Ovary (tissue), 9 donors: ENCODE results near the gene KIAA1671. TPM values are rescaled to one million over a fixed set of nuclear protein-coding genes. Genes with fewer than 3 reads are reported as not detected.
"Not testable (repeated sequence)": the region's sequence is repeated elsewhere in the genome, so short reads cannot be mapped to it uniquely, and the experiment has no call there.

Source experiments
- DNase-seq, 5 donors: peaks; one replicate each; pipeline ENCODE4 v3.0.0-alpha.2; 2019 to 2020
- H3K27ac ChIP-seq, 2 donors: fragments of 200-600 bp; one replicate each; pipeline versions ENCODE4 v1.5.1 to v1.8.0; 2019 to 2022
- H3K27me3 ChIP-seq: fragments of 200-600 bp; one replicate; pipeline ENCODE4 v1.8.0; 2022
- H3K36me3 ChIP-seq: fragments of 200-600 bp; sonication (generic); one replicate; pipeline ENCODE4 v1.5.1; 2019
- H3K4me1 ChIP-seq: one replicate; pipeline ENCODE4 v1.8.1; 2013; ENCODE audit warnings: mild to moderate bottlenecking, moderate library complexity; ENCODE audit not compliant: insufficient read depth
- H3K4me3 ChIP-seq: fragments of 200-600 bp; sonication (generic); one replicate; pipeline ENCODE4 v1.5.1; 2017
- H3K9me3 ChIP-seq, 2 donors: fragments of 200-600 bp in 1 of 2; sonication (generic) in 1 of 2; one replicate each; pipeline versions ENCODE4 v1.5.1 to v1.8.1; 2013 to 2019; ENCODE audit warnings: mild to moderate bottlenecking in 1 of 2, moderate library complexity in 1 of 2
- EP300 ChIP-seq: sonication (generic); formaldehyde crosslinking; IDR thresholded peaks from one replicate; pipeline ENCODE4 v1.6.1; 2017; ENCODE audit warnings: antibody characterized with exemption
- POLR2A ChIP-seq: fragments of 450-650 bp; IDR thresholded peaks from one replicate; pipeline ENCODE4 v1.6.1; 2017; ENCODE audit warnings: antibody characterized with exemption, mild to moderate bottlenecking, moderate library complexity
- WGBS, 3 donors: extraction: QIAGEN DNeasy Blood & Tissue Kit in 1 of 3; methylation state at CpG; one replicate each; pipeline versions ENCODE4 v1.1.5 to v1.1.7; 2013 to 2017; 5-methylcytosine and 5-hydroxymethylcytosine counted together
- intact Hi-C, 4 donors: fragments of 100-400 bp; cut with DNase I; formaldehyde crosslinking; loops; one replicate each; pipeline versions ENCODE4 v1.11.0 to v1.15.1; 2022 to 2023
- polyA plus RNA-seq, 2 donors: library from polyadenylated mRNA; stranded (reverse); fragments of 200-250 nt in 1 of 2; fragments of 350-450 nt in 1 of 2; fragmentation: Illumina TruSeq in 1 of 2; extraction: RNeasy Lipid Tissue Mini Kit (QIAGEN cat#74804) in 1 of 2; gene quantifications; one replicate each; pipeline ENCODE4 v1.2.3, GENCODE V29; 2013 to 2014
- total RNA-seq, 7 donors: library from RNA; depleted of rRNA in 2 of 7; stranded (reverse); fragments of >200 nt in 2 of 7; fragmentation: NEBNext Ultra II Directional in 3 of 7; extraction: Animal tissue kit (Norgen Biotek cat#: 25700) in 3 of 7; gene quantifications; one replicate each; pipeline versions ENCODE4 v1.1.0 to v1.2.4, GENCODE V29; 2016 to 2023
- TF ChIP-seq, protein P1 (sequence below), 3 donors: fragments of 450-650 bp in 2 of 3; fragments of 200-600 bp in 1 of 3; IDR thresholded peaks; one replicate each; pipeline versions ENCODE4 v1.5.1 to v1.8.0; 2016 to 2022; ENCODE audit warnings: antibody characterized with exemption in 3 of 3, mild to moderate bottlenecking in 1 of 3
- donor health status: DM: no; HTN: no; CAD: no; lungs with moderate emphysema.
- donor health status: DM: no; HTN: no; CAD: no.
- donor health status: Bipolar disorder and iron deficiency.
- donor health status: DM: yes; HTN: yes; CAD: no.
- donor health status: DM: no; HTN: no; CAD: no.
- donor health status: DM: yes; HTN: yes; CAD: no.

KIAA1671 gene
- total and polyA plus RNA-seq, 9 donors: 9.8 to 27.9 (median 24.5) TPM

GRCh38 chr22:25177895-25178294 lies 225.4 kb downstream of the KIAA1671 start:
- Histone ChIP-seq H3K27me3 (no peaks in the 10 kb centered on the region), H3K36me3 (no peaks in the 10 kb centered on the region), H3K27ac (no peak overlapping the region), H3K9me3 (peaks cover 0 to 3% of the 10 kb centered on the region in 2 donors), H3K4me1 (no peaks in the 10 kb centered on the region), H3K4me3 (no peak overlapping the region)
- intact Hi-C loops: no loop called here
- no peak for DNase-seq
- no peak for TF ChIP-seq POLR2A
- TF ChIP-seq, protein P1, sequence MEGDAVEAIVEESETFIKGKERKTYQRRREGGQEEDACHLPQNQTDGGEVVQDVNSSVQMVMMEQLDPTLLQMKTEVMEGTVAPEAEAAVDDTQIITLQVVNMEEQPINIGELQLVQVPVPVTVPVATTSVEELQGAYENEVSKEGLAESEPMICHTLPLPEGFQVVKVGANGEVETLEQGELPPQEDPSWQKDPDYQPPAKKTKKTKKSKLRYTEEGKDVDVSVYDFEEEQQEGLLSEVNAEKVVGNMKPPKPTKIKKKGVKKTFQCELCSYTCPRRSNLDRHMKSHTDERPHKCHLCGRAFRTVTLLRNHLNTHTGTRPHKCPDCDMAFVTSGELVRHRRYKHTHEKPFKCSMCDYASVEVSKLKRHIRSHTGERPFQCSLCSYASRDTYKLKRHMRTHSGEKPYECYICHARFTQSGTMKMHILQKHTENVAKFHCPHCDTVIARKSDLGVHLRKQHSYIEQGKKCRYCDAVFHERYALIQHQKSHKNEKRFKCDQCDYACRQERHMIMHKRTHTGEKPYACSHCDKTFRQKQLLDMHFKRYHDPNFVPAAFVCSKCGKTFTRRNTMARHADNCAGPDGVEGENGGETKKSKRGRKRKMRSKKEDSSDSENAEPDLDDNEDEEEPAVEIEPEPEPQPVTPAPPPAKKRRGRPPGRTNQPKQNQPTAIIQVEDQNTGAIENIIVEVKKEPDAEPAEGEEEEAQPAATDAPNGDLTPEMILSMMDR (IDR thresholded peaks at IDR 0.05): no peak
- TF ChIP-seq EP300: no peak
- 84 to 89% (median 84%) methylated on average over 9 of the region's 9 CpGs for WGBS, 3 donors

- H3K36me3 ChIP-seq: not testable (repeated sequence)
Measured at GRCh38 chr22:25178348-25178747, 225.8 kb downstream of the KIAA1671 start.

DNA sequence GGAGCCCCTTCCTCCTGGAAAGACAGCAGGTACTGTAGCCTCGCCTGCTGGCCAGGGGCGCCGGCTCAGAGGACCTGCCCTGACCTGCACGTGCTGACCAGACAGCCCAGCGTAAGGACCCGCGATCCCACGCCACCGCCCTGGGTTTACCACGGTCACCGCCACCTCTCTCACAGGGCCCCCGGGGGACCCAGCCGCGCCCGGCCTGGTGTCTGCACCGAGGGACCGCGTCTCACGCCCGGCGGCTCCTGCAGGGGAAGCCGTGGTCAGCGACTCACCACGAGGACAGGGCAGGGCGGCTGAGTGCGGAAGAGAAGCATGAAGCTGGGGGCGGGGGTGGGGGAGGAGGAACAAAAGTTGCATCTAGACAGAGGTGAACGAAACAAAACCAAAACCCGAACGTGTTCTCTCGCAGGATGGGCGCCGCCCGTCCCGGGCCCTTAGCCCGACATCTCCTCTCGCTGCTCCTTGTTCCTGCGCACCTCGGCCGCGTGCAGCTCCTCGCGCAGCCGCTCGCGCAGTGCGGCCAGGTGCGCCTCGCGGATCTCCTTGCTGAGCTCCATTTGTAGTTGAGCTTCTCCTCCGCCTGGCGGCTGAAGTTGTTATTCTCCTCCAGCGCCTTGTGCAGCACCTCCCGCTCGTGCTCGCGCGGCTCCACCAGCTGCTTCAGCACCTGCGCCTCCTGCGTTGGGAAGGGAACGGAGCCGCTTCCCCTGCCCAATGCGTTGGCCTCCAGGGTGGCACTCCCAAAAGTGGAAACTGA lies 226.5 kb downstream of the KIAA1671 start:
- H3K9me3 ChIP-seq, H3K4me3 ChIP-seq, H3K36me3 ChIP-seq, intact Hi-C loops, H3K27ac ChIP-seq, H3K4me1 ChIP-seq, H3K27me3 ChIP-seq: not testable (repeated sequence)
- peak in 2 of 5 donors; percentile 27 to 48 for DNase-seq
- WGBS, 3 donors: 57 to 72% (median 58%) methylated on average over 46 to 54 of the region's 63 CpGs

More at GRCh38 chr22:25178348-25178747, 225.8 kb downstream of the KIAA1671 start:
- H3K27me3 ChIP-seq, H3K4me3 ChIP-seq, H3K4me1 ChIP-seq, H3K9me3 ChIP-seq, H3K27ac ChIP-seq, intact Hi-C loops: not testable (repeated sequence)
- DNase-seq: peak in 2 of 5 donors; percentile 20 to 47
- WGBS, 3 donors: 83 to 89% (median 84%) methylated on average over 6 of the region's 6 CpGs

DNA sequence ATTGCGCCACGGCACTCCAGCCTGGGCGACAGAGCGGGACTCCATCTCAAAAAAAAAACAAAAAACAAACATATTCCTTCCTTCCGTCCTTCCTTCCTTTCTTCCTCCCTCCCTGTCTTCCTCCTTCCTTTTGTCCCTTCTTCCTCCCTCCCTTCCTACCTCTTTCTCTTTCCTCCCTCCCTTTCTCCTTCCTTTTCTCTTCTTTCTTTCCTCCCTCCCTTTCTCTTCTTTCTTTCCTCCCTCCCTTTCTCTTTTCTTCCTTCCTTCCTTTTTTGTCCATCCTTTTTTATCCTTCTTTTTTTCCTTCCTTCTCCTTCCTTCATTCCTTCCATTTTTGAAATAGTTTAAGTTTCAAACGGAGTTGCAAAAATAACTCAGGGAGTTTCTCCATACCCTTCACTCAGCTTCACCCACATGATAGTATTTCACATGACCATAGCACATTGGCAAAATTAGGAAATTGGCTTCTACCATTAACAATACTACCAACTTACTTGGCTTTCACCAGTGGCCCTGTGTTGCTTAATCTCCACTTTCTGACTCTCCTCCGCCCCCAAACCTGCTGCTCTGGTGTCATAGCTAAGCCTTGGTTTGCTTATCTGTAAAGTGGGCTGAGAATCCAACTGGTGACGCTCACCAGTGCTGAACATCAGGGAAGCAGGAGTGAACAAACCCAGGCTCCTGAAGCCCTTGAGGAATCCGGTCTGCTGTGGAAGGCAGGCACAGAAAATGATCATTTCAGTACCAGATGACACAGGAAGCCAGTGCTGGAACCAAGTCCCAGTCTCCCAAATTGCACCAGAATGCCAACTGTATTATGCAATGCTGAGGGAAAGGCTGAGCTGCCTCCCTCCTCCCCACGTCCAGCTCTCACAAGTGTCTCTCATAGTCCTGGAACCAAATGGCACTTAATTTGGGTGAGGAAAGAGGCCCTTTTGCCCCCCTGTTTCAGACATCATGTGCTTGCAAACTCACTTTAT lies 229.9 kb downstream of the KIAA1671 start:
- 74 to 82% (median 75%) methylated on average over 9 to 10 of the region's 10 CpGs for whole genome bisulfite sequencing, 3 donors
- Histone ChIP-seq H3K27ac (no peak overlapping the region), H3K36me3 (no peaks in the 10 kb centered on the region), H3K9me3 (peaks cover 0 to 3% of the 10 kb centered on the region in 2 donors), H3K27me3 (no peaks in the 10 kb centered on the region), H3K4me3 (no peak overlapping the region), H3K4me1 (no peaks in the 10 kb centered on the region)
- intact Hi-C loops: no loop called here
- TF ChIP-seq POLR2A (no peak), EP300 (no peak)
- TF ChIP-seq, protein P1 (IDR thresholded peaks at IDR 0.05): no peak
- DNase-seq: no peak

DNA sequence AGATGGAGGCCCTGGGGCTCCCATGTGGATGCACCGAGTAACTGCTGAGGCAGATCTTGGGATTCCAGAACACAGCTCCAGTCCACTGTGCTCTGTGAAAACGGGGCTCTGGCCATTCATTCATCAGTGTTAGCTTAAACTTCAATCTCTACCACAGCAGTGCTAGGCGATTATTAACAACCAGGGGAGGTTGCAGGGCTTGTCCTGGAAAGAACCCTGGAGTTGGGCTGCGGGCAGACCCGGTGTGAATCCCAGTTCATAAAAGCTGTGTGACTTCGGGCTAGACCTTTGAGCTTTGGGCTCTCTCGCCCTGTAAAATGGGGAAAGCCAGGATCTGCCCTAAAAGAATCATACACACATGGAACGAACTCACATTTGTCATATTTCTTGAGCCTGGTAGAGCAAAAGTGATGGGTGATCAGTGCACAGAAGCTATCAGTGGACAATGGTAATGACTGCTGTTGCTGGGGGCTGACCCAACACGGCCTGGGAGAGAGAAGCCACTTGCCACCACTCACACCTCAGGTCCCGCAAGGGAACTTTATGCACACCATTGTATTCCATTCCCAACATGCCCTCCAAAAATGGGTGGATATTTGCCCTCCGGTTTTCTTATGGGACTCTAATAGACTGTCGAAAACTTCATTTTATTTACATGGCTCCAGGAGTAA lies 231.6 kb downstream of the KIAA1671 start:
- Histone ChIP-seq H3K36me3 (no peaks in the 10 kb centered on the region), H3K9me3 (peaks cover 0 to 3% of the 10 kb centered on the region in 2 donors), H3K4me3 (no peak overlapping the region), H3K4me1 (no peaks in the 10 kb centered on the region), H3K27ac (no peak overlapping the region), H3K27me3 (no peaks in the 10 kb centered on the region)
- no peak for DNase-seq
- WGBS, 3 donors: 90 to 91% (median 91%) methylated on average over 12 of the region's 12 CpGs
- intact Hi-C loops: no loop called here
- TF ChIP-seq EP300 (no peak), POLR2A (no peak)
- TF ChIP-seq, protein P1 (IDR thresholded peaks at IDR 0.05): no peak
